GM03348 (cell line): Measurements from ENCODE around the gene SLC13A2.
"Not testable (repeated sequence)": the region's sequence is repeated elsewhere in the genome, so short reads cannot be mapped to it uniquely, and the experiment has no call there.

Experiments
- DNase-seq: peaks from one replicate; pipeline ENCODE4 v3.0.0; 2012; ENCODE audit warnings: low spot score

SLC13A2 gene

GRCh38 chr17:28514561-28515002 lies 41.1 kb downstream of the SLC13A2 start:
- DNase-seq = no peak

- DNase-seq = no peak
Observed at GRCh38 chr17:28515518-28515917, 42.1 kb downstream of the SLC13A2 start.

GRCh38 chr17:28518132-28518531 lies 44.7 kb downstream of the SLC13A2 start:
- no peak for DNase-seq

GRCh38 chr17:28518578-28518977 lies 45.1 kb downstream of the SLC13A2 start:
- no peak for DNase-seq

- DNase-seq = no peak
Observed at GRCh38 chr17:28519236-28519635, 45.8 kb downstream of the SLC13A2 start.

- DNase-seq = no peak
Observed at GRCh38 chr17:28520687-28521086, 47.2 kb downstream of the SLC13A2 start.

GRCh38 chr17:28521311-28522085 lies 48.1 kb downstream of the SLC13A2 start:
- no peak for DNase-seq

GRCh38 chr17:28522281-28522680 lies 48.8 kb downstream of the SLC13A2 start:
- not testable (repeated sequence) for DNase-seq

- no peak for DNase-seq
Observed at GRCh38 chr17:28523186-28523585, 49.7 kb downstream of the SLC13A2 start.

- DNase-seq = no peak
Observed at GRCh38 chr17:28523876-28524275, 50.4 kb downstream of the SLC13A2 start.

- DNase-seq = peak; percentile 60
Observed at GRCh38 chr17:28524476-28525424, 51.3 kb downstream of the SLC13A2 start.

- DNase-seq = no peak
Observed at GRCh38 chr17:28526381-28526780, 52.9 kb downstream of the SLC13A2 start.

- no peak for DNase-seq
Observed at GRCh38 chr17:28527181-28527681, 53.8 kb downstream of the SLC13A2 start.

GRCh38 chr17:28527859-28528258 lies 54.4 kb downstream of the SLC13A2 start:
- no peak for DNase-seq

GRCh38 chr17:28528327-28529012 lies 55.0 kb downstream of the SLC13A2 start:
- peak; percentile 42 for DNase-seq

- DNase-seq = no peak
Observed at GRCh38 chr17:28529013-28529400, 55.6 kb downstream of the SLC13A2 start.

- no peak for DNase-seq
Observed at GRCh38 chr17:28530250-28530649, 56.8 kb downstream of the SLC13A2 start.

GRCh38 chr17:28530926-28531325 lies 57.5 kb downstream of the SLC13A2 start:
- DNase-seq = no peak

- no peak for DNase-seq
Observed at GRCh38 chr17:28532050-28532960, 58.9 kb downstream of the SLC13A2 start.

- DNase-seq = no peak
Observed at GRCh38 chr17:28533091-28533807, 59.8 kb downstream of the SLC13A2 start.
